Endothelial cell of umbilical vein (primary cell): Measurements from ENCODE around the gene TSPO.

Experiments used
- CTCF ChIP-seq, 2 donors: IDR thresholded peaks; 1 replicate in 1 of 2; 2 replicates in 1 of 2; pipeline ENCODE4 v1.5.1; 2011; ENCODE audit warnings: low read length in 2 of 2, mild to moderate bottlenecking in 2 of 2, moderate library complexity in 2 of 2, control low read depth in 1 of 2, inconsistent platforms in 1 of 2, low read depth in 1 of 2; ENCODE audit not compliant: insufficient read depth in 1 of 2; ENCODE audit errors: extremely low read depth in 1 of 2
- POLR2A ChIP-seq: IDR thresholded peaks from 2 replicates; pipeline ENCODE4 v1.6.1; 2012; ENCODE audit warnings: low read depth, mild to moderate bottlenecking, control low read depth, low read length
- POLR2AphosphoS5 ChIP-seq: IDR thresholded peaks from 2 replicates; pipeline ENCODE4 v1.6.1; 2012; ENCODE audit warnings: low read depth, mild to moderate bottlenecking, control low read depth, low read length, moderate library complexity; ENCODE audit not compliant: insufficient read depth

GRCh38 chr22:43126501-43127165 is 24.7 kb upstream of the TSPO start:
- no peak for TF ChIP-seq POLR2A
- TF ChIP-seq CTCF (IDR thresholded peaks at IDR 0.05; ENCODE audit: extremely low read depth in 1 of 2, insufficient read depth in 1 of 2, low read depth in 1 of 2, low read length in 2 of 2): no peak
- no peak for TF ChIP-seq POLR2AphosphoS5
